ENCODE measurements around the gene TLR3. TPM values are rescaled to one million over a fixed set of nuclear protein-coding genes. Genes with fewer than 3 reads are reported as not detected.

The TLR3 gene
- total RNA-seq, 3 donors from 2014 or later: 23.6 to 55.0 (median 51.3) TPM

DNA sequence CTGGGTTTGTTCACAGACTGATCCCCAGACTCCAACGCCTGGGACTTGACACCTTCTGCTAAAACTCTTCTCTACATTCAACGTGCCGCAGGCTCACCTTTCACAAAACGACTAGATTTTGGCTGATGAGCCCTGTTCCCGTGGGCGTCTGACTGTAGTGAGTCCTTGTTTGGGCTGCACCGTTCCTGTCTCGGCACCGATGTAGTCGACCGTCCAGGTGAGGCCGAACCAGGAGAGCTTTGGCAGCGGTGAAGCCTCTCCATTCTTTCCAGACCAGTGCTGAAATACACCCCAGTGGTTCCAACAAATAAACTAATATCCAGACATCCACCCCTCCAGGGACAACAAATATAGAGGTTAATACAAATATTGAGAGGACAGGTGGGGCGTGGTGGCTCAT is 45.0 kb upstream of the TLR3 start:
- H3K9me3 ChIP-seq: no peaks in the 10 kb centered on the region
- H3K4me3 ChIP-seq: no peak overlapping the region
- ATAC-seq (no peak), DNase-seq (no peak)
- H3K4me1 ChIP-seq (ENCODE audit: low read depth): no peaks in the 10 kb centered on the region
- TF ChIP-seq, protein P1, sequence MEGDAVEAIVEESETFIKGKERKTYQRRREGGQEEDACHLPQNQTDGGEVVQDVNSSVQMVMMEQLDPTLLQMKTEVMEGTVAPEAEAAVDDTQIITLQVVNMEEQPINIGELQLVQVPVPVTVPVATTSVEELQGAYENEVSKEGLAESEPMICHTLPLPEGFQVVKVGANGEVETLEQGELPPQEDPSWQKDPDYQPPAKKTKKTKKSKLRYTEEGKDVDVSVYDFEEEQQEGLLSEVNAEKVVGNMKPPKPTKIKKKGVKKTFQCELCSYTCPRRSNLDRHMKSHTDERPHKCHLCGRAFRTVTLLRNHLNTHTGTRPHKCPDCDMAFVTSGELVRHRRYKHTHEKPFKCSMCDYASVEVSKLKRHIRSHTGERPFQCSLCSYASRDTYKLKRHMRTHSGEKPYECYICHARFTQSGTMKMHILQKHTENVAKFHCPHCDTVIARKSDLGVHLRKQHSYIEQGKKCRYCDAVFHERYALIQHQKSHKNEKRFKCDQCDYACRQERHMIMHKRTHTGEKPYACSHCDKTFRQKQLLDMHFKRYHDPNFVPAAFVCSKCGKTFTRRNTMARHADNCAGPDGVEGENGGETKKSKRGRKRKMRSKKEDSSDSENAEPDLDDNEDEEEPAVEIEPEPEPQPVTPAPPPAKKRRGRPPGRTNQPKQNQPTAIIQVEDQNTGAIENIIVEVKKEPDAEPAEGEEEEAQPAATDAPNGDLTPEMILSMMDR (IDR thresholded peaks at IDR 0.05): no peak
- intact Hi-C loops (cut with DNase I, micrococcal nuclease): loop anchor here (5.0 to 10.0 kb wide), 2 partner anchors 382 to 389 kb away; no protein-coding TSS in a partner anchor
- H3K36me3 ChIP-seq (ENCODE audit: low read depth): no peaks in the 10 kb centered on the region

DNA sequence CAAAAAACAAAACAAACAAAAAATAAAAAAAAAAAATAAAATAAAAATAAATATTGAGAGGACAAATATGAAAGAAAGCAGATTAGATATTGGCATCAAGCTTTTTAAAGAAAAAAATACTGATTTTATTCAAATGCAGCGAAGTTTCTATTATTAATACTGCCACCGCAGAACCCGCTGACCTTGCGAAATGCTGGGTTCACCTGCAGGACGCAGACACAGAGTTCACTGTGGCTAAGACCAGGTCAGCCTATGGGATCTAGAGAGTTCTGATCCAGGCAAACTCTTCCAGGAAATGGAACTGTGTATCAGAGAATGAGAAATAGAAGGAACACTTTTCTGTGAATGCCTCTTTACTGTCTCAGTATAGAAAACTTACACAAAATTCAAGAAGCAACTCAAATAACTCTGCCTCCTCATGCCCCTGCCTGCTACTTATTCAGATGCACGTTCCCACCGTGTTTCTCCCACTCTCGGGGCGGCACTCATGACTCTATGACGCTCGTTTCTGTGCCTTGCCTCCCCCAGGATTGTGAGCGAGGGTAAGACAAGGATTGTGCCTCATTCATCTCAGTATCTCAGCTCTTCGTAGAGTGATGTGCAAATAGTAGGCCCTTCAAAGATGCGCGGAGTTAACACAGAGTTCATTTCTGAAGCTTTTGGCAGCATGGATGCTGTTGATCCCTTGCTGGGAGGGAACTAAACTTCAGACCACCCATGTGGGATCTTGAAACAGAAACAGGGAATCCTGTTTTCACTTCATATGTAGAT is 44.1 kb upstream of the TLR3 start:
- no peak for ATAC-seq
- TF ChIP-seq, protein P1 (IDR thresholded peaks at IDR 0.05): no peak
- H3K4me3 ChIP-seq: no peak overlapping the region
- H3K9me3 ChIP-seq: no peaks in the 10 kb centered on the region
- no peaks in the 10 kb centered on the region for H3K4me1 ChIP-seq (ENCODE audit: low read depth)
- no peaks in the 10 kb centered on the region for H3K36me3 ChIP-seq (ENCODE audit: low read depth)
- no peak for DNase-seq
- intact Hi-C loops (cut with DNase I, micrococcal nuclease): loop anchor here (5.0 to 10.0 kb wide), 2 partner anchors 383 to 390 kb away; no protein-coding TSS in a partner anchor

DNA sequence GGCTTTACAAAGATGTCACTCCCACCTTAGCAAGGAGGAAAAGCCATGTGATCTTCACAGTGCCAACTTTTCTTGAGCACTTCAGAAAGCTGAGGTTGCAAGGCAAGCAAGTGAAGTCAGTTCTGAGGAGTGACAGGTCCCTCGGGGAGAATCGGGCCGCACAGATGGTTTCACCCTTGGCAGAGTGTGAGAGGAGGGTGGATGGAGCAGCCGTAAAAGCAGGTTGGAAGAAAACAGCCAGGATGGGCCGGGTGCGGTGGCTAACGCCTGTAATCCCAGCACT is 43.6 kb upstream of the TLR3 start:
- no peak for DNase-seq
- no peak for ATAC-seq
- TF ChIP-seq, protein P1 (IDR thresholded peaks at IDR 0.05): no peak
- no peaks in the 10 kb centered on the region for H3K36me3 ChIP-seq (ENCODE audit: low read depth)
- H3K9me3 ChIP-seq: no peaks in the 10 kb centered on the region
- H3K4me1 ChIP-seq (ENCODE audit: low read depth): no peaks in the 10 kb centered on the region
- no peak overlapping the region for H3K4me3 ChIP-seq
- intact Hi-C loops (cut with DNase I, micrococcal nuclease): loop anchor here in 1 of 2 donors (10.0 kb wide), 1 partner anchor 391 kb away; no protein-coding TSS in a partner anchor

DNA sequence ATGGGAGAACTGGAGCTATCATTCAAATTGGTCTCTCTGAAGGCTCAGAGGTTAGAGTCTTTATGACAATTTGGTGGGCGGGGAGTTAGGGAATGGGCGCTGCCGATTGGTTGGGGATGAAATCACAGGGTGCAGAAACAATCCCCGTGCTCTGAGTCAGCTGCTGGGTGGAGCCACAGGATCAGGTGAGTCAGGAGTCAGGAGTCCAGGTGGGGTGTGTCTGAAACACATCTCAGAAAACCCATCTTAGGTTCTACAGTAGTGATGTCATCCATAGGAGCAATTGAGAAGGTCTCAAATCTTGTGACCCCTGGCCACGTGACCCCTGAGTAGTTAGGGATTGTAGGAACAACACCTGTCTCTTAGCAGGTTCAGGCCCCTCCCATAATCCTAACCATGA is 41.6 kb upstream of the TLR3 start:
- TF ChIP-seq, protein P1 (IDR thresholded peaks at IDR 0.05): no peak
- intact Hi-C loops (cut with DNase I, micrococcal nuclease): loop anchor here in 1 of 2 donors (10.0 kb wide), 1 partner anchor 393 kb away; no protein-coding TSS in a partner anchor
- H3K36me3 ChIP-seq (ENCODE audit: low read depth): no peaks in the 10 kb centered on the region
- DNase-seq: peak; percentile 28 to 64 (median 51)
- ATAC-seq: peak; percentile 92
- no peaks in the 10 kb centered on the region for H3K4me1 ChIP-seq (ENCODE audit: low read depth)
- no peaks in the 10 kb centered on the region for H3K9me3 ChIP-seq
- no peak overlapping the region for H3K4me3 ChIP-seq

DNA sequence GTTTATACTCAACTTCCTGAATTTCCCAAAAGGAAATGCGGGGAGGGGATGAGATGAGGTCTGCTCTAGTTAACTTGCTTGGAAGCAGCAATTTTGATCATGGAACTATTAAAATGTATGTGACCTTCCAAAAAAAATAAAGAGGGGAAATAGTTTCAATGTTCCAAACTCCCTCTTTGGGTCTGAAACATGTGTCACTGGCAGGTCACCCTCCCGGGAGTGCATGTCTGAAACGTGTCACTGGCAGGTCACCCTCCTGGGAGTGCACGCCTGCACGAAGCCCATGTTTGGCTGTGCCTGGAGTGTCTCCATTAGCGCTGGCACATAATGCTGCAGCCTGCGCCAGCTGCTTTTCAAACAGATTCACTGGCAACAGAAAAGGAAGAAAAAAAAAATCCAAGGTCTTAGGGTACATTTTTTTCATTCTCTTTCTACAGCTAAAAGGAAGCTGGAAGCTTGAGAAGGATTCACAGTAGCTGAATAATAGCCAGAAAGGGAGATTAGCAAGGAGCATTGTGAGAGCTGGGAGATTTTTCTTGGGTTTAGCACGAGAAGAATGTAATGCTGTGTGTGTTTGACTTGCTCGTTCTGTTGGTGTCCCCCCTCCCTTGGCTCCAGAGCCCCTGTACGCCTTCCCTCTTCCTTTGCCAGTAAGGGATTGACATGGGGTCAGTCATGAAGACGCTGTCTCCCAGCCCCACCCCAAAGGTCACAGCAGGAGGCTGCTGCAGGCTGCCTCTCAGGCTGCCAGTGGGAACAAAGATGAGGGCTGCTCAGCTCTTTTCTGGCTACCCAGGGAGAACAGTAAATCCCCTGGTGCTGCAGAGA is 39.2 kb upstream of the TLR3 start:
- peak; percentile 31 for ATAC-seq

More for the DNA sequence above, 39.2 kb upstream of the TLR3 start:
- TF ChIP-seq, protein P1 (IDR thresholded peaks at IDR 0.05): no peak
- Histone ChIP-seq H3K36me3 (ENCODE audit: low read depth) (no peaks in the 10 kb centered on the region), H3K4me3 (no peak overlapping the region), H3K4me1 (ENCODE audit: low read depth) (no peaks in the 10 kb centered on the region), H3K9me3 (no peaks in the 10 kb centered on the region)
- DNase-seq: peak; percentile 24 to 58 (median 49)
- intact Hi-C loops (cut with DNase I, micrococcal nuclease): loop anchor here in 1 of 2 donors (10.0 kb wide), 1 partner anchor 395 kb away; no protein-coding TSS in a partner anchor
